Stimulated activated naive CD4-positive, alpha-beta T cell (primary cell): ENCODE results near the gene ADGRG6.
"Not testable (repeated sequence)": the region's sequence is repeated elsewhere in the genome, so short reads cannot be mapped to it uniquely, and the experiment has no call there.

Experiments used
- DNase-seq, 6 experiments: peaks; one replicate each; lab custom pipeline; 2025; lab: John Stamatoyannopoulos, UW

ADGRG6 gene

GRCh38 chr6:142346166-142346565 is 44.4 kb downstream of the ADGRG6 start:
- not testable (repeated sequence) for DNase-seq

GRCh38 chr6:142349215-142349823 is 47.5 kb downstream of the ADGRG6 start:
- no peak for DNase-seq

- no peak for DNase-seq
These were observed 48.5 kb downstream of the ADGRG6 start for GRCh38 chr6:142350309-142350708.

GRCh38 chr6:142353690-142354089 is 51.9 kb downstream of the ADGRG6 start:
- DNase-seq = no peak

GRCh38 chr6:142354650-142355049 is 52.8 kb downstream of the ADGRG6 start:
- DNase-seq = no peak

GRCh38 chr6:142355520-142356174 is 53.8 kb downstream of the ADGRG6 start:
- DNase-seq = peak in 2 of 6 experiments; percentile 10 to 14

GRCh38 chr6:142356201-142356883 is 54.5 kb downstream of the ADGRG6 start:
- DNase-seq = no peak

GRCh38 chr6:142356884-142357225 is 55.0 kb downstream of the ADGRG6 start:
- no peak for DNase-seq

GRCh38 chr6:142357879-142358278 is 56.1 kb downstream of the ADGRG6 start:
- no peak for DNase-seq

GRCh38 chr6:142359271-142359960 is 57.6 kb downstream of the ADGRG6 start:
- DNase-seq = no peak

GRCh38 chr6:142361345-142361744 is 59.5 kb downstream of the ADGRG6 start:
- no peak for DNase-seq

GRCh38 chr6:142361779-142362750 is 60.3 kb downstream of the ADGRG6 start:
- DNase-seq = no peak

- DNase-seq = no peak
These were observed 65.3 kb downstream of the ADGRG6 start for GRCh38 chr6:142367061-142367460.

GRCh38 chr6:142367501-142368018 is 65.8 kb downstream of the ADGRG6 start:
- DNase-seq = no peak

- no peak for DNase-seq
These were observed 67.5 kb downstream of the ADGRG6 start for GRCh38 chr6:142369266-142369665.

- DNase-seq = no peak
These were observed 70.5 kb downstream of the ADGRG6 start for GRCh38 chr6:142372348-142372747.

GRCh38 chr6:142373268-142374090 is 71.7 kb downstream of the ADGRG6 start:
- no peak for DNase-seq

- no peak for DNase-seq
These were observed 72.4 kb downstream of the ADGRG6 start for GRCh38 chr6:142374091-142374770.

- DNase-seq = no peak
These were observed 73.3 kb downstream of the ADGRG6 start for GRCh38 chr6:142374965-142375733.
